Natural killer cell (primary cell): ENCODE measurements around the gene TRAF3IP1. TPM values are rescaled to one million over a fixed set of nuclear protein-coding genes. Genes with fewer than 3 reads are reported as not detected.

Source experiments
- ATAC-seq, 3 donors: fragments of 150-1000 bp in 2 of 3; fragments of 200-7000 bp in 1 of 3; cut with Tn5 transposase; 1 replicate in 1 of 3; 2 replicates in 2 of 3; pipeline ENCODE4 v1.10.0; 2021; ENCODE audit warnings: mild to moderate bottlenecking in 2 of 3, moderate library complexity in 2 of 3
- DNase-seq, 2 donors: peaks; one replicate each; pipeline versions ENCODE4 v3.0.0 to v3.0.0-alpha.2; 2013 to 2021; ENCODE audit warnings: mixed read lengths in 1 of 2
- H3K27ac ChIP-seq: one replicate; pipeline ENCODE4 v1.5.1; 2013; ENCODE audit warnings: mild to moderate bottlenecking, low read length
- H3K27me3 ChIP-seq: one replicate; pipeline ENCODE4 v1.6.1; 2013; ENCODE audit warnings: low read length; ENCODE audit not compliant: control insufficient read depth, insufficient read depth
- H3K36me3 ChIP-seq: one replicate; pipeline ENCODE4 v1.6.1; 2013; ENCODE audit warnings: low read length; ENCODE audit not compliant: control insufficient read depth, insufficient read depth
- H3K4me1 ChIP-seq: one replicate; pipeline ENCODE4 v1.6.1; 2013; ENCODE audit warnings: low read length; ENCODE audit not compliant: control insufficient read depth, insufficient read depth
- H3K4me3 ChIP-seq: one replicate; pipeline ENCODE4 v1.5.1; 2013; ENCODE audit warnings: low read length
- H3K9me3 ChIP-seq: one replicate; pipeline ENCODE4 v1.6.1; 2013; ENCODE audit warnings: low read length; ENCODE audit not compliant: control insufficient read depth, insufficient read depth
- H3K27ac Mint-ChIP-seq, 2 donors: one replicate each; pipeline ENCODE4 v1.8.0; 2022; ENCODE audit warnings: mild to moderate bottlenecking in 2 of 2, mixed read lengths in 2 of 2, moderate library complexity in 1 of 2
- H3K27me3 Mint-ChIP-seq, 2 donors: one replicate each; pipeline ENCODE4 v1.8.0; 2022; ENCODE audit warnings: low read depth in 2 of 2, mixed read lengths in 2 of 2
- H3K36me3 Mint-ChIP-seq: one replicate; pipeline ENCODE4 v1.8.0; 2022; ENCODE audit warnings: mixed read lengths
- H3K4me1 Mint-ChIP-seq, 2 donors: one replicate each; pipeline ENCODE4 v1.8.0; 2022; ENCODE audit warnings: mixed read lengths in 2 of 2
- H3K4me3 Mint-ChIP-seq: one replicate; pipeline ENCODE4 v1.8.0; 2022; ENCODE audit warnings: mild to moderate bottlenecking, moderate library complexity, mixed read lengths
- H3K9me3 Mint-ChIP-seq, 2 donors: one replicate each; pipeline ENCODE4 v1.8.0; 2022; ENCODE audit warnings: mixed read lengths in 2 of 2
- CTCF ChIP-seq: fragments of 200-600 bp; IDR thresholded peaks from one replicate; pipeline ENCODE4 v1.8.0; 2022; ENCODE audit warnings: antibody characterized with exemption
- WGBS: methylation state at CpG from one replicate; pipeline ENCODE4 v1.1.7; 2013; ENCODE audit warnings: missing lambda C conversion rate; ENCODE audit not compliant: insufficient coverage; 5-methylcytosine and 5-hydroxymethylcytosine counted together
- intact Hi-C: fragments of 100-400 bp; cut with micrococcal nuclease; formaldehyde crosslinking; loops from one replicate; pipeline ENCODE4 v1.14.2; 2022
- total RNA-seq, 4 donors: library from RNA; stranded (reverse); fragments of 120-200 nt in 1 of 4; gene quantifications; one replicate each; pipeline versions ENCODE4 v1.2.3 to v1.2.4, GENCODE V29; 2013 to 2022

The TRAF3IP1 gene
- total RNA-seq, 3 donors from 2014 or later (not counting 1 experiment from before 2014, with no cell fraction given): 9.7 to 11.9 (median 11.3) TPM

- Histone ChIP-seq H3K27me3 (no peaks in the 10 kb centered on the region), H3K4me1 (no peaks in the 10 kb centered on the region), H3K4me3 (no peak overlapping the region), H3K27ac (no peak overlapping the region), H3K36me3 (no peaks in the 10 kb centered on the region), H3K9me3 (no peaks in the 10 kb centered on the region)
- Mint-ChIP-seq H3K27ac (no peak overlapping the region), H3K9me3 (no peaks in the 10 kb centered on the region), H3K4me3 (no peak overlapping the region), H3K36me3 (no peaks in the 10 kb centered on the region), H3K4me1 (no peaks in the 10 kb centered on the region), H3K27me3 (peaks cover 8 to 14% of the 10 kb centered on the region in 2 donors)
- intact Hi-C loops: no loop called here
- TF ChIP-seq CTCF: no peak
- no peak for ATAC-seq
- DNase-seq: no peak
- 92% methylated on average over 6 of the region's 8 CpGs for WGBS
Observed at GRCh38 chr2:238313289-238313990, 6.9 kb upstream of the TRAF3IP1 start.

- H3K36me3 Mint-ChIP-seq: no peaks in the 10 kb centered on the region
- TF ChIP-seq CTCF: no peak
- WGBS: 60% methylated on average over 1 of the region's 2 CpGs
- no peak overlapping the region for H3K4me3 Mint-ChIP-seq
- DNase-seq: no peak
- H3K27me3 Mint-ChIP-seq: peaks cover 8 to 14% of the 10 kb centered on the region in 2 donors
- Histone ChIP-seq H3K9me3 (no peaks in the 10 kb centered on the region), H3K36me3 (no peaks in the 10 kb centered on the region), H3K27ac (no peak overlapping the region), H3K4me1 (no peaks in the 10 kb centered on the region), H3K27me3 (no peaks in the 10 kb centered on the region), H3K4me3 (no peak overlapping the region)
- intact Hi-C loops: no loop called here
- no peak overlapping the region for H3K27ac Mint-ChIP-seq
- ATAC-seq: no peak
- H3K4me1 Mint-ChIP-seq: no peaks in the 10 kb centered on the region
- no peaks in the 10 kb centered on the region for H3K9me3 Mint-ChIP-seq
Observed at GRCh38 chr2:238313991-238314350, 6.3 kb upstream of the TRAF3IP1 start.

GRCh38 chr2:238314576-238314975 is 5.7 kb upstream of the TRAF3IP1 start:
- Mint-ChIP-seq H3K4me1 (no peaks in the 10 kb centered on the region), H3K27ac (no peak overlapping the region), H3K27me3 (peaks cover 8 to 12% of the 10 kb centered on the region in 2 donors), H3K36me3 (no peaks in the 10 kb centered on the region), H3K4me3 (no peak overlapping the region), H3K9me3 (no peaks in the 10 kb centered on the region)
- DNase-seq (no peak), ATAC-seq (no peak)
- Histone ChIP-seq H3K27me3 (no peaks in the 10 kb centered on the region), H3K4me1 (peaks cover 2% of the 10 kb centered on the region), H3K27ac (no peak overlapping the region), H3K4me3 (no peak overlapping the region), H3K9me3 (no peaks in the 10 kb centered on the region), H3K36me3 (no peaks in the 10 kb centered on the region)
- TF ChIP-seq CTCF: no peak
- 94% methylated on average over 8 of the region's 8 CpGs for WGBS
- intact Hi-C loops: no loop called here
